ENCODE measurements around the gene SEZ6.

SEZ6 gene

DNA sequence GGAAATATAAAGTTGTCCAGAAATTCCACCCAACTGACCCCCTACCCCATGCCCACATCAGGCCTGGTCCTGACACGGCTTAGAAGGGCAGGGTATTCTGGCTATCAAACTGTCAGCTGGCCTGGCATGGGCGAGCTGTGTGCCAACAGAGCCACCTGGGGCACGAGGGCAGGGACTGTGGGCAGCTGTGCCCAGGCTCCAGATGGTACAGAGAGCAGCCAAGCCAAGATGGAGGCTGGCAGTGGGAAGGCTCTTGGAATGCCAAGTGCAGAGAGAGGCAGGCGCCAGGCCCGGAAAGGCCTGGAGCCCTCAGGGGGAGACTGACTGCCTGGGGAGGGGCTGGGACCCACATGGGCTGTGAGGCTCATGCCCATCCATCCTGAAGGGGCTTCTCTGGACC lies 30.2 kb downstream of the SEZ6 start:
- no peak for ATAC-seq (ENCODE audit: insufficient read depth, low read depth)
- Histone ChIP-seq H3K9ac (ENCODE audit: low read depth, low read length) (no peak overlapping the region), H3K9me3 (ENCODE audit: insufficient read depth, low read length, severe bottlenecking) (no peaks in the 10 kb centered on the region), H3K4me3 (ENCODE audit: low read depth in 1 of 2, low read length in 2 of 2) (no peak overlapping the region), H3K4me1 (ENCODE audit: insufficient read depth, low read length) (no peaks in the 10 kb centered on the region), H3K79me2 (ENCODE audit: insufficient read depth, low read length) (no peaks in the 10 kb centered on the region), H3K27ac (ENCODE audit: low read length) (no peak overlapping the region), H3K36me3 (ENCODE audit: insufficient read depth, low read length) (no peaks in the 10 kb centered on the region), H2AFZ (ENCODE audit: low read depth, low read length) (no peak overlapping the region), H3K27me3 (ENCODE audit: insufficient read depth, low read length, poor library complexity) (peaks cover 5% of the 10 kb centered on the region), H4K20me1 (ENCODE audit: insufficient read depth, low read length) (no peaks in the 10 kb centered on the region), H3K4me2 (ENCODE audit: insufficient read depth, low read length) (no peak overlapping the region)
- TF ChIP-seq EZH2 (IDR thresholded peaks at IDR 0.05; ENCODE audit: borderline replicate concordance, low read depth, low read length, severe bottlenecking): no peak
- TF ChIP-seq, protein P1, sequence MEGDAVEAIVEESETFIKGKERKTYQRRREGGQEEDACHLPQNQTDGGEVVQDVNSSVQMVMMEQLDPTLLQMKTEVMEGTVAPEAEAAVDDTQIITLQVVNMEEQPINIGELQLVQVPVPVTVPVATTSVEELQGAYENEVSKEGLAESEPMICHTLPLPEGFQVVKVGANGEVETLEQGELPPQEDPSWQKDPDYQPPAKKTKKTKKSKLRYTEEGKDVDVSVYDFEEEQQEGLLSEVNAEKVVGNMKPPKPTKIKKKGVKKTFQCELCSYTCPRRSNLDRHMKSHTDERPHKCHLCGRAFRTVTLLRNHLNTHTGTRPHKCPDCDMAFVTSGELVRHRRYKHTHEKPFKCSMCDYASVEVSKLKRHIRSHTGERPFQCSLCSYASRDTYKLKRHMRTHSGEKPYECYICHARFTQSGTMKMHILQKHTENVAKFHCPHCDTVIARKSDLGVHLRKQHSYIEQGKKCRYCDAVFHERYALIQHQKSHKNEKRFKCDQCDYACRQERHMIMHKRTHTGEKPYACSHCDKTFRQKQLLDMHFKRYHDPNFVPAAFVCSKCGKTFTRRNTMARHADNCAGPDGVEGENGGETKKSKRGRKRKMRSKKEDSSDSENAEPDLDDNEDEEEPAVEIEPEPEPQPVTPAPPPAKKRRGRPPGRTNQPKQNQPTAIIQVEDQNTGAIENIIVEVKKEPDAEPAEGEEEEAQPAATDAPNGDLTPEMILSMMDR (IDR thresholded peaks at IDR 0.05; ENCODE audit: borderline replicate concordance, extremely low read depth, low read length, poor library complexity, severe bottlenecking): no peak
- no peak for DNase-seq

DNA sequence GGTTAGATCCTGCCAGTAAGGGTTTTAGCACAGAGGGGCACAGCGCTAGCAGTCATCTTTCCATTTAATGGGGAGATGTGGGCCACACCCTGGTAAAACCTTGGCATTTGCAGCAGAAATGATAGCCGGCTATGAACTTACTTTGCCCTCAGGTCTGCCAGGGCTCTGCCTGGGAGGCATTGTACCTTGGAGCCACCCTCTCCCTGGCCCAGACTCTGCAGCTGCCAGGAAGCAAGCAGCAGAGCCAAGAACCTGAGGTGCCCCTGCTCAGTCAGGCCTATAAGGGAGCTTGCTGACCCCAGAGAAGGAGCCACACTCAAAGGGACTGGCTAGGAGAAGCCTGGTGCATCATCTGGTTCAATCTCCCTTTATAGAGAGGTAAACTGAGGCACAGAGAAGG lies 30.8 kb downstream of the SEZ6 start:
- ATAC-seq (ENCODE audit: insufficient read depth, low read depth) (no peak), DNase-seq (no peak)
- no peak overlapping the region for H3K9ac ChIP-seq (ENCODE audit: low read depth, low read length)
- no peaks in the 10 kb centered on the region for H3K4me1 ChIP-seq (ENCODE audit: insufficient read depth, low read length)
- no peaks in the 10 kb centered on the region for H3K36me3 ChIP-seq (ENCODE audit: insufficient read depth, low read length)
- no peaks in the 10 kb centered on the region for H3K9me3 ChIP-seq (ENCODE audit: insufficient read depth, low read length, severe bottlenecking)
- H3K4me3 ChIP-seq (ENCODE audit: low read depth in 1 of 2, low read length in 2 of 2): no peak overlapping the region
- H2AFZ ChIP-seq (ENCODE audit: low read depth, low read length): no peak overlapping the region
- no peaks in the 10 kb centered on the region for H4K20me1 ChIP-seq (ENCODE audit: insufficient read depth, low read length)
- TF ChIP-seq, protein P1 (IDR thresholded peaks at IDR 0.05; ENCODE audit: borderline replicate concordance, extremely low read depth, low read length, poor library complexity, severe bottlenecking): no peak
- no peak for TF ChIP-seq EZH2 (IDR thresholded peaks at IDR 0.05; ENCODE audit: borderline replicate concordance, low read depth, low read length, severe bottlenecking)
- H3K27me3 ChIP-seq (ENCODE audit: insufficient read depth, low read length, poor library complexity): peaks cover 11% of the 10 kb centered on the region
- H3K27ac ChIP-seq (ENCODE audit: low read length): no peak overlapping the region
- no peaks in the 10 kb centered on the region for H3K79me2 ChIP-seq (ENCODE audit: insufficient read depth, low read length)
- H3K4me2 ChIP-seq (ENCODE audit: insufficient read depth, low read length): no peak overlapping the region

DNA sequence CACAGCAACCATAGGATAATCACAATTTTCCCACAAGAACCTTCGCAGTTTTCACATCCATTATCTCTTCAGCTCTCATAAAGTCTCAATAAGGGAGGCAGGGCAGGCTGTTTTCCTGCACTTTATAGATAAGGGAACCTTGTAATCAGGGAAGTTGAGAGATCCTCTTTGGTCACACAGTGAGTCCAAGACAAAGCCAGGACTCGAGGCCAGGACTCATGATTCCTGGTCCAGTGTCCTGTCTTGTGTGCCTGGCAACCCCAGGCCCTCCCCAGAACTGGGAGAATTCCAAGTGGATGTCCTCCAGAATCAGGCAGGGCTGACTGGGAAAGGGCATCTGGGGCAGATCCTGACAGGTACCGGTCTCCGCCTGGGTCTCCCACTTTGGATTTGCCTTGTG lies 31.4 kb downstream of the SEZ6 start:
- Histone ChIP-seq H3K27me3 (ENCODE audit: insufficient read depth, low read length, poor library complexity) (peaks cover 11% of the 10 kb centered on the region), H3K36me3 (ENCODE audit: insufficient read depth, low read length) (no peaks in the 10 kb centered on the region), H3K9me3 (ENCODE audit: insufficient read depth, low read length, severe bottlenecking) (no peaks in the 10 kb centered on the region), H3K4me2 (ENCODE audit: insufficient read depth, low read length) (no peak overlapping the region), H3K4me1 (ENCODE audit: insufficient read depth, low read length) (no peaks in the 10 kb centered on the region), H2AFZ (ENCODE audit: low read depth, low read length) (no peak overlapping the region), H3K27ac (ENCODE audit: low read length) (no peak overlapping the region), H3K9ac (ENCODE audit: low read depth, low read length) (no peak overlapping the region), H3K4me3 (ENCODE audit: low read depth in 1 of 2, low read length in 2 of 2) (no peak overlapping the region), H4K20me1 (ENCODE audit: insufficient read depth, low read length) (no peaks in the 10 kb centered on the region), H3K79me2 (ENCODE audit: insufficient read depth, low read length) (no peaks in the 10 kb centered on the region)
- TF ChIP-seq, protein P1 (IDR thresholded peaks at IDR 0.05; ENCODE audit: borderline replicate concordance, extremely low read depth, low read length, poor library complexity, severe bottlenecking): no peak
- TF ChIP-seq EZH2 (IDR thresholded peaks at IDR 0.05; ENCODE audit: borderline replicate concordance, low read depth, low read length, severe bottlenecking): no peak
- DNase-seq (no peak), ATAC-seq (ENCODE audit: insufficient read depth, low read depth) (no peak)

DNA sequence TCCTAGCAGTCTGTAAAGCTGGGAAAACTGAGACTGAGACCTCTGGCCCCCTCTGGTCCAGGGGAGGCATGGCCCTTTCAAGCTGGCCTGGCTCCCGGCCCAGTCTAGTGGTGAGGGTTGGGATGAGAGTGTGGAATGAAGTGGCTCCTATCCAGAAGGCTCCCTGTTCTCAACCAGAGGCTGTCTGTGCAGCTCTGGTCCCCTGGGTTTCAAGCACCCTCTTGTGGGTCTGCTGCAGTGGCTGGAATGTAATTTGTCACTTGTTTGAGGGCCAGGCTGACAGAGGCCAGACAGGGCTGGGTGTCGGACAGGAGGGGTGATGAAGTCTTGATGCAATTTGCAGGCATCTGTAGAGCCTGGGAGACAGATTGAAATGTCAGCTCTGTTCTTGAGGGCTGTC lies 32.4 kb downstream of the SEZ6 start:
- no peaks in the 10 kb centered on the region for H3K4me1 ChIP-seq (ENCODE audit: insufficient read depth, low read length)
- no peak overlapping the region for H3K27ac ChIP-seq (ENCODE audit: low read length)
- no peak overlapping the region for H3K9ac ChIP-seq (ENCODE audit: low read depth, low read length)
- DNase-seq (no peak), ATAC-seq (ENCODE audit: insufficient read depth, low read depth) (no peak)
- no peaks in the 10 kb centered on the region for H3K79me2 ChIP-seq (ENCODE audit: insufficient read depth, low read length)
- H2AFZ ChIP-seq (ENCODE audit: low read depth, low read length): no peak overlapping the region
- TF ChIP-seq EZH2 (IDR thresholded peaks at IDR 0.05; ENCODE audit: borderline replicate concordance, low read depth, low read length, severe bottlenecking): no peak
- TF ChIP-seq, protein P1 (IDR thresholded peaks at IDR 0.05; ENCODE audit: borderline replicate concordance, extremely low read depth, low read length, poor library complexity, severe bottlenecking): no peak
- H4K20me1 ChIP-seq (ENCODE audit: insufficient read depth, low read length): no peaks in the 10 kb centered on the region
- no peaks in the 10 kb centered on the region for H3K36me3 ChIP-seq (ENCODE audit: insufficient read depth, low read length)
- H3K4me3 ChIP-seq (ENCODE audit: low read depth in 1 of 2, low read length in 2 of 2): no peak overlapping the region
- no peaks in the 10 kb centered on the region for H3K9me3 ChIP-seq (ENCODE audit: insufficient read depth, low read length, severe bottlenecking)
- H3K27me3 ChIP-seq (ENCODE audit: insufficient read depth, low read length, poor library complexity): peaks cover 11% of the 10 kb centered on the region
- H3K4me2 ChIP-seq (ENCODE audit: insufficient read depth, low read length): no peak overlapping the region
